Right hindlimb (tissue), 1 donor: ENCODE results near the gene UBE3C.
"Not testable (repeated sequence)": the region's sequence is repeated elsewhere in the genome, so short reads cannot be mapped to it uniquely, and the experiment has no call there.

Source experiments
- DNase-seq: peaks from one replicate; pipeline ENCODE4 v3.0.0-alpha.2; 2018

UBE3C gene

GRCh38 chr7:157241631-157242030, 102.9 kb downstream of the UBE3C start:
- no peak for DNase-seq

DNA sequence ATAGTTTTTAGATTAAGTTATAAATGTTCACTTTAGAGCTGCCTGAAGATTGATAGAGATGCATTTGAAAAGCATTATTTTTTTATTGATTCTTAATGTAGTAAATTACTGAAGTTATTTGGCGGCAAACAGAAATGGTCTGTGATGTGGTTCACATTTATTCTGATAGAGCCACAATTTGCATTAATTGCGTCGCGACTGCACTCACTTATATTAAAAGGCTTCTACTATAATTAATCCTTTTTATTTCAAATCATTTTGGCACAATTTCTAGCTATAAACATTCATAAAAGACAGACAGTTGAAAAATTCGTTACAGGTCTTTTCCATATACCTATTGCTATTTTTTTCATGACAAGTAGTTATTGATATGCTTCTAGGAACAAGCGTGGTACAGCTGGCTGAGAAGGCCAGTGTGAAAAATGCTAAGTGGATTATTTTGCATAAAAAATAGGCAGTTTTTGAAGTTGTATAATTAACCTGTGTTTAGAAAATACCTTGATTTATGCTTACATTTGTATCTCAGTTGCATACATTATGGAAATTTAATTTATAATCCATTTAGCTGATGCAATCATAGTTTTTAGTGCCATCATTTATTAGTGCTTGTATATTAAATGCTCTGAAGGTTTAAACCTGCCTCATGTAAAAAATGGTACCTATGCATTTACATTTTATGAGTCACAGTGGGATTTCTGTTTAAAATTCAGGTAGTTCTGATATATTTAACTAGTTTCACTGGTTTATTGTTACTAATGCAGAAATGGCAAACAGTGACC, 106.0 kb downstream of the UBE3C start:
- DNase-seq = no peak

DNA sequence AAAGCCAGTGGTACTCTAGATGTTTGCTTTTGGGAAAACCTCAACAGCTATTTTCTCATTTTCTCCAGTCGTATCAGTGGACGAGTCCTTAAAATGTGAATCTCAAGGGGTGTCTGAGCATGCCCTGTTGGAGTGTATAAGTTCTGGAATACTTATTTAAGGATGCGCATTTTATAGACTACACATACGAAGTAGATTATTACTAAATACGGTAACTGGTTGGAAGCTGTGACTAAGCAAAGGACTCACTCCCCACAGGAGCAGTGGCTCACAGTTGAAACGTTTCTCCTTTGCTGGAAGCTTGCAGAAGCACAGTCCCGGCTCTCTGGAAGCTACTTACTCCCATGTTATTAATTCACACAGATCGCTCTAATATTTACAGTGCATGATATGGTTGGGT, 107.3 kb downstream of the UBE3C start:
- DNase-seq = no peak

- DNase-seq = no peak
Observed at GRCh38 chr7:157248659-157249058, 109.9 kb downstream of the UBE3C start.

- no peak for DNase-seq
Observed at GRCh38 chr7:157250605-157251228, 112.0 kb downstream of the UBE3C start.

- not testable (repeated sequence) for DNase-seq
Observed at GRCh38 chr7:157251817-157252216, 113.1 kb downstream of the UBE3C start.

DNA sequence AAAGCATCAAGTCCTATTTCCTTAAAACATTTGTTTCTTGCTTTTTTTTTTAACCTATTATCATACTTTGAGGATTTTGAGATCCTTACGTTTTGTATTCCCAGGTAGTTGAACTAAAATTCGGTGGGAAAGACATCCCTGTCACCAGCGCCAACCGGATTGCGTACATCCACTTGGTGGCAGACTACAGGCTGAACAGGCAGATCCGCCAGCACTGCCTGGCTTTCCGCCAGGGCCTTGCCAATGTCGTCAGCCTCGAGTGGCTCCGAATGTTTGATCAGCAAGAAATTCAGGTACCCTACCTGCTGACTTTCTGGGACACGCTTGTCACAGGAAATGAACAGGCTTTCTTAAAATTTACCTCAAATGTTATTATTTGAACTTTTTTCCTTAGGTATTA, 115.1 kb downstream of the UBE3C start:
- DNase-seq = no peak

- DNase-seq = not testable (repeated sequence)
Observed at GRCh38 chr7:157254781-157255180, 116.1 kb downstream of the UBE3C start.

DNA sequence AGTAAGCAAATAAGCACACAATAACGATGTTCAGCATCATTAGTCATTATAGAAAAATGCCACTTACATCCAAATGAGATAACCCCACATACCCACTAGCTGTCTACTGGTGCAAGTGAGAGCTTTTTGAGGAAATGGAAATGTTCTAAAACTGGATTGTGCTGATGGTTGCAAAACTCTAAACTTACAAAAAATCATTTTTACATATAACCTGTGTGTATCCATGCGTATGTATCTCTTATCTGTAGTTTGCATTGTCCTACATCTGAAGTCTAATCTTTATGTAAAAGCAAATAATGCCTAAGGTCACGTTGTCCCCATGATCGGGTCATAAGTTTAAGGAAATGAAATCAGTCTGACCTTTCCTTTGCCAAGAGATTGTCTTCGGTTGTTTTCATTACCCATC, 116.5 kb downstream of the UBE3C start:
- no peak for DNase-seq

DNA sequence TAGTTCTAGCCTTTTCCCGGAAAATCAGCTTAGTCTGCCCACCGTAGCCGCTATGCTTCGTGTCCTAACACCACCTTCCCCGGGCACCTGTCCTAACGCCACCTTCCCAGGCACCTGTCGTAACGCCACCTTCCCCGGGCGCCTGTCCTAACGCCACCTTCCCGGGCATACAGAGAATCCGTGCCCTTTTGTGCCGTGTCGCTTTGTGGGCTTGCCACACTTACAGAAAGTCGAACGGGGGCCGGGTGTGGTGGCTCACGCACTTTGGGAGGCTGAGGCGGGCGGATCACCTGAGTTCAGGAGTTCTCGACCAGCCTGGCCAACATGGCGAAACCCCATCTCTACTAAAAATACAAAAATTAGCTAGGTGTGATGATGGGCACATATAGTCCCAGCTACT, 124.4 kb downstream of the UBE3C start:
- DNase-seq = no peak

DNA sequence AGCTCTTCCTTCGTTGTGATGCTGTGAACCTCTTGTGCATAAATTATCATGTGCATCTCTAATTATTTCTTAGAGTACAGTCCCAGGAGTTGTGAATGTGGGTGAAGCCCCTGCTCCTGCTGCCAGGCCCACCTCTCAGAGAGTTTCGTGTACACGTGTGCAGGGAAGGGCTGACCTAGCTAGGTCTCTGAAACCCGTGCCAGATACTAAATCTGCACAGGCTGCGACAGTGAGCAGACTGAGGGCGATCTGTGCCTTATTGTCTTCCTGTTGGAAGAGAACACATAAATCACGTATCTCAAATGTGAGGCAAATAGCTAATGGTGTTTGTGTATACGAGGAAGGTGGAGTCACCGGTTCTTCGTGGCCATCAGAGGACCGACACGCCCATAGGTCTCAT, 126.3 kb downstream of the UBE3C start:
- DNase-seq = no peak

- DNase-seq = no peak
Observed at GRCh38 chr7:157266272-157266671, 127.5 kb downstream of the UBE3C start.

GRCh38 chr7:157267516-157267915, 128.8 kb downstream of the UBE3C start:
- DNase-seq = no peak

GRCh38 chr7:157267956-157268355, 129.2 kb downstream of the UBE3C start:
- no peak for DNase-seq

DNA sequence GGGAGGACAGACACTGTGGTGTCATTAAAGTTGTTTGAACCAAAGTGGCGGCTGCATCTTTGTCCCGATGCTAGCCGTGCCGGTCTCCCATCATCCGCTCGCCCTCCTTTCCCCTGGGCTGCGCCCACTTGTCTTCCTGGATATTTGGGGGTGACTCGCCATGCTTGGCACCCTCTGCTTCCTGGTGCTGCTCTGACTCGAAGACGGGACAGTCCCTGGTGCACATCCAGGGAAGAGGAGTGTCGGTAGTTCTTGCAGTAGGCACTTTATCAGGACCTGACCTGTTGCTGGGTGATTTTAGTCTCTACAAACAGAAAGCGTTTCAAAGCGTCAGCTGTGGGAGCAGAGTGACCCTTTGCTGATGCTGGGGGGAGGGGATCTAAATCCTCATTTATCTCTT, 129.8 kb downstream of the UBE3C start:
- no peak for DNase-seq

DNA sequence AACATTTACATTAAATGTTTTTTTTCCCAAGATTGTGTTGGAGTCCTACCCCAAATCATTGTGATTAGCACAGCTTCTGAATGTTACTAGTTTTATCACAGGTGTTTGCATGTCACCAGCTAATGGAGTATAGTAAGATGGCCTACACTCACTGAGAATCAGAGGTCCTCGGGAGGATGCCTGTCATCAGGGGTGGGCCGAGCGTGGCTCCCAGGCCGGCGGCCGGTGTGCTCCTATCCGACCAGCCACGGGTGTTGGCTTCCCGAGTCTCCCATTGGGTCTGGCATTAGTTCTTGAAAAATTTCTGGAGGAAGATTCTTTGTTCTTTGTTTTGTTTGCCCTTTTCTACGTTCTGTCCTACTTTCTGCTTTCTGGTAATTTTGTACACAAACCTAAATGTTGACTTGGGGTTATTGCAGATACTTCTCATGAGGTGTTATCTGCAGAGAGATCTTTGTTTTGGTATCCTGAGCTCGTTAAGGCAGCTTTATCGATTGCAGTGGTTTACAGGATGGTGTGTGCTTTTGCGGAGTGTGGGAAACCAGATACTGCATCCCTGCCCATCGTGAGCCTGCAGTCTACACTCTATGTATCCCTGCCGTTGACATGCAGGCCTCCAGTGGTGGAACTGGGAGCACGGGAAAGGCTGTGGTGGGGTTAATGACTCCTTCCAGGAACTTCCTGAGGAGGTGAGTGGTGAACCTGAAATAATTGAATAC, 130.8 kb downstream of the UBE3C start:
- DNase-seq = no peak

GRCh38 chr7:157270060-157270444, 131.3 kb downstream of the UBE3C start:
- DNase-seq = no peak

DNA sequence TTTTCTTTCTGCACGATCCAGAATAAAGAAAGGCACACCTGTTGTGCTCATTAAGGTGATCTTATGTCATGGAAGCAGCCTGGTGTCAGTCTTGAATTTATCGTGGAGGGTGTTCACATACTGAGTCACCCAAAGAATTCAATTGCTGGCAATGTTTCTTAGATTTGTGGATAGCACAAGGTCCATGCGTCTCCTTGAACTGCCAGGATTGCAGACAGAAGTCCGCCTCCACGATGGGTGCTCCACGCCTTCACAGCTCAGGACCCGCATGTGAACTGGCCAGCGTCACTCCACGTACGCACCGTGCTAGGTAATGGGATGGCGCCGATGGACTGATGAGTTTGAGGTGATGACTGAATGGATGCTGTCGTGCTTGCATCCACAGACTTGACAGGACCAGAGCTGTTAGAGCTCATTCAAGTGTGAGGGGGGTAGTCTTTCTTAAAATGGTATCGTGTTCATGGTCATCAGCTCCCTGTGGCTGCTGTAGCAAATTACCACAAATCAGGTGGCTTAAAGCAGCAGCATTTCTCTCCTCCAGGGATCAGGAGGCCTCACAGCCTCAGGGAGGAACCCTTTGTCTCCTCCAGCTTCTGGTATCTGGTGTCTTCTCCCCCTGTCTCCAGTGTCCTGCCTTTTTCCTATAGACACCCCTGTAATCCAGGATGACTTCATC, 132.7 kb downstream of the UBE3C start:
- DNase-seq = no peak

GRCh38 chr7:157271991-157272324, 133.2 kb downstream of the UBE3C start:
- peak; percentile 74 for DNase-seq

DNA sequence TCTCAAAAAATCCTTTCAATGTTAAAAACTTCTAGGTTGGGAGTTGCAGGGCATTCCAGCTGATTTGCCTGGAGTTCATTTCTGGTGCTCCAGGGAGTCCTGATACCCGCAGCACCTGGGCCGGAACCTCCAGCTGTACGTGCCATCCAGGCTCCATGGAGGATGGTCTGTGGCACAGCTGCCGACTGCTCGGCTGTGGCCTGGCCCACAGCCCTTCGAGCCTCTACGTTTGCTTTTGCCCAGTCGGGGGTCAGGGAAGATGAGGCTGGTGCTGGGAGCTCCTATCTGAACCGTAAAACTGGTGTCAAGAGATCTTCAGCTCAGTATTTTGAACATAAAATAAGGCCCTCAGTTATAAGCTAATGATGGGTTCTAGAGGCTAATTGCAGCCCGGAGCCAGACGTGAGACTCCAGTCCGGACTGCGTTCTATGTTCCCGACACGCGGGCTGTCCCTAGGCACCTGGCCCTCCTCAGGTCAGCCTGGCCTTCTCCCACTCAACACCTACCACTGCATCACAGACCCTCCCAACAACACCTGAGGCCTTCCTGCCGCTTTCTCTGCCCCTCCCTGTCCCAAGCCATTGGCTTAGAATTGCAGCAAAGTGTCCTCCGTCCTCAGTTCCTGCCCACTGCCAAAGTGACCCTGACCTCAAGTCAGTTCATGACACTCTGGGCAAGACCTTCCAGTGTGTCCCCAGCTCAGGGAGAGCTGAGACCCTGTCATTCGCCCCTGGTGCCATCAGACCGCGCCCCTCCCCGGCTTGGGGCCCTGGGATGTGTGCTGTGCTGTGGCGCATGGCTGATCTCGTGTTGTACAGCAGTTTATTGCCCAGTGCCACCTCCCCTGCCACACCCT, 133.9 kb downstream of the UBE3C start:
- no peak for DNase-seq

DNA sequence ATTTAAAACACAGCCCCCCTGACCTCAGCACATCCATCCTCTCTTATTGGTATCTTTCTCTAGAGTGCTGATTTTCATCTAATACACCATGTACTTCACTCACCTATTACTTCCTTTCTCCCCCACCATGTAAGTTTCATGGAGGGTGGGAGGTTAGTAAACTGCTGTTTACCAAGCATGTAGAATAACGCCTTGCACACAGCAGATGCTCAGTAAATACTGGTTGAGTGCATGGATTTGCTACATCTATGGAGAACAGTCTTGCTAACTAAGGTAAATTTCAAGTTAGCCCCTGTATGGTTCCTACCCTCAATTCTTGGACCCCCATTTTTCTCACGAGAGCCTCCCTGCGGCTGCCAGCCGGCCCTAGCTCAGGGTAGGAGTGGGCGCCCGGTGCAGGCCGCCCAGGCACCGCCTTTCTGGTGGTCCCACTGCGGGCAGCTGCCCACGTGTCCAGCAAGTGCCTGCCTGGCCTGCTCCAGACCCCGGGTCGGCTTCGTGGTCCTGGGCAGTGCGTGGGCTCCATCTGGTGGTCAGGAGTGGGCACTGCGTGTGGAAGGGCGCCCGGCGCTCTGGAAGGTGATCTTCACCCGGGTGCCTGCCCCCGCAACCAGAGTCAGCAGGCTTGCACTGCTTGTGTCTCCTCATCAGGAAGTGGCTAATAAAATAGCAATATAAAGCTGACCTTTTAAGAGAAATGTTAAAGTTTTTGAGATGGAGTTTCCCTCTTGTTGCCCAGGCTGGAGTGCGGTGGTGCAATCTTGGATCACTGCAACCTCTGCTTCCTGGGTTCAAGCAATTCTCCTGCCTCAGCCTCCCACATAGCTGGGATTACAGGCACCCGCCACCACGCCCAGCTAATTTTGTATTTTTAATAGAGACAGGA, 134.7 kb downstream of the UBE3C start:
- DNase-seq = peak; percentile 77
